ENCODE results near the gene PCDHGC4. TPM values are rescaled to one million over a fixed set of nuclear protein-coding genes. Genes with fewer than 3 reads are reported as not detected.

PCDHGC4 gene
- polyA plus RNA-seq, 12 donors: 0.93 to 2.7 (median 1.7) TPM; not detected in 2

DNA sequence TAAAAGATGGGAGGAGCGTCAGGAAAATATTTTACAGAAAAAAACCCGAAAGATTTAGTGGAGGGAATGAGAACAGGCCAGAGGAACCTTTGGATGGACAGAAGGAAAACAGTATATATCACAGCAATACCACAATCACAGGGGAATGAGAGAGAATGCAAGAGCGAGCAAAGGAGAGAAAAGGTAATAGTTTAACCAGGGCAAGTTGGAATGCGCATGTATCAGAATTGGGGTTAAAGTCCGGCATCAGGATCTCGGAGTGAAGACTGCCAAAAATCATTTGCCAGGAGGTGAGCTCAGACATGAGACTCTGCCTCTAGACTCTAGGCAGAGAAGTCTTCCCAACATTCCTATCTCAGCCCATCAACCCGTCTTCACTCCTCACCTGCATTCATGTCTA, 40.8 kb downstream of the PCDHGC4 start:
- peak; percentile 40 for DNase-seq

DNA sequence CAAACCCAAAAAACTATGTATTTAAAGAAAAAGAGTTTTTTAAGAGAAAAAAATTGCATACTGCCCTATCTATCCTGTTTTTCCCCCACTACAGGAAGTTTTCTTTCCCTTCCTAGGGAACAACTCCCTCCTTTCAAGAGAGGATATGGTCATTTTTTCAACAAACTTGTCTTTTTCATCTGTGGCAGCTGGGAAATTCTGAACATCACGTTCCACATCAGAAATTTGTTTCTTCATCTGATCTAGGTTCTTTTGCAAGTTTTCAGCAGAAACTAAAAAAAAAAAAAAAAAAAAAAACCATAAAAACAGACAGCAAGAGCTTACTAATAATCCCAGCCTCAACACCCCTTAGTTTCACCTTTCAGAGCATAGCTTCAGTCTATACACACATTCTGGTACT, 42.6 kb downstream of the PCDHGC4 start:
- no peak for DNase-seq

DNA sequence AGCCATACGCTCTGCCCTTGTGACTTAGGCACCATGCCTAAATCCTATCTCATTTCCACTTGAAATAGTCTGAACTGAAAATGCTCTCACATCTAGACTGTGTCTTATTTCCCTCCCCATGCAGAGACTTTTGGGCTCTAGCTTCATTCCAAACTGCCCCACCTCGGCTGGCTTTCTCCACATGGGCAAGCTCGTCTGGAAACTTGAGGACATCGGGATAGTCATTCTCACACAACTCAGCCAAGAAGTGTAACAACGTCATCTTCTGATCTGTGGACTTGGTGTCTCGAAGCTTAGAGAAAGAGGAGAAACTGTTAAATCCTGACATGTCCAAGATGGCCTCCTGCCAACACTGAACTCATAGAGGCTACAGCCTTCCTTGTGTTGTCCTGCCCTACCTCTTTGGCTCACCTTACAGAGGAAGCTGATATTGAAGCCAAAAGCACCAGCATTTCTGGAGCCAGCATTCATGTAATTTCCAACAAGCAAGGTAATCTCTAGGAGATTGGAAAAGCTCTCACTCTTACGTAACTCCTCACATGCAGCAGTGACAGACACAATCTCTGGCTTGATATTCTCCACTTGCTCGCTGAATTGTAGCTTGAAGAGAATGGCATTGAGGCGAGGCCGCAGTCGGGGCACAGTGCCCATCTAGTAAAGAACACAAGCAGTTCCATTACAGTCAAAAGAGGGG, 43.6 kb downstream of the PCDHGC4 start:
- peak; percentile 88 for DNase-seq

DNA sequence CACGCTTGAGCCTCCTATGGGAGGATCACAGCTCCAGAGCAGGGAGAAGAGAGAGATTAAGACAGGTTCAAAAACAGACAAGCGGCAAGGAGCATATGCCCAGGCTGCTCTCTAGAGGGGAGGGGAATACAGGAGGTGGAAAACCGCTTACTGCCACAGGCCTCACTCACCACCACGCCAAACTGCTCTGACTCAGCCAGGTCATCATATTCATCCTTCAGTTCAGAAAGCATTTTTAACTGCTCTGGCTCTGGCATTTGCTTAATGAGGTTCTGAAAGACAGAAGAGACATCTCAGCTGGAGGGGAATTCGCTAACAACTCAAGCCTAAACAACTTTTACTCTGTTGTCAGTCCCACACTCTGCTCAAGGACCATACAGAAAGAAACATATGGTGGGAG, 44.2 kb downstream of the PCDHGC4 start:
- peak; percentile 49 for DNase-seq

DNA sequence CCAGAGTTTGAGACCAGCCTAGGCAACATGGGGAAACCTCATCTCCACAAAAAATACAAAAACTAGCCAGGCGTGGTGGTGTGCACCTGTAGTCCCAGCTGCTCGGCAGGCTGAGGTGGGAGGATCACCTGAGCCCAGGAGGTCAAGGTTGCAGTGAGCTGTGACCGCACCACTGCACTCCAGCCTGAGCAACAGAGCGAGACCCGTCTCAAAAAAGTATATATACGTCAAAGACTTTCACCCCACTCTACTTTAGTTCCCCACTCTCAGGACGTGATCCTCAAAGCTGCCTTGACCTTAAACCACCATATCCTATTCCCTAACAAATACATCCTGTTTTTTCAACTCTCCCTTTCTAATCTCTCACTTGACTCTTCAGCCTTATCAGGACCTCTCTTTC, 45.0 kb downstream of the PCDHGC4 start:
- no peak for DNase-seq

DNA sequence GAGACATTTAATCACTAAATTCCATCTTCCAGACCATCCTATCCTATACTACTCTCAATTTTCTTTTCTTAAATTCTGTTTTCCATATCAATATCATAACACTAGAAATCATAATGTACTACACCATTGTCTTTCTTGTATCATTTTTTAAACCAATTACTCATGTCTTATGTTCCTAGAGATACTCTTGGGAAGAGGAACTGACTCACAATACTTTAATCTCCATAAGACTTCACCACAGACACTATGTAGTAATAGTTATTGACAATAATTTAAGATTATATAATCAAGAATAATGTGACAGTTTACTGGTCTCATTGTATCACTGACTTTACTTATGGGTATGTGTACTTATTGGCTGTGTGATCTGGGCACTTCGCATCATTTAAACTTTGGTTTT, 47.9 kb downstream of the PCDHGC4 start:
- DNase-seq: no peak

DNA sequence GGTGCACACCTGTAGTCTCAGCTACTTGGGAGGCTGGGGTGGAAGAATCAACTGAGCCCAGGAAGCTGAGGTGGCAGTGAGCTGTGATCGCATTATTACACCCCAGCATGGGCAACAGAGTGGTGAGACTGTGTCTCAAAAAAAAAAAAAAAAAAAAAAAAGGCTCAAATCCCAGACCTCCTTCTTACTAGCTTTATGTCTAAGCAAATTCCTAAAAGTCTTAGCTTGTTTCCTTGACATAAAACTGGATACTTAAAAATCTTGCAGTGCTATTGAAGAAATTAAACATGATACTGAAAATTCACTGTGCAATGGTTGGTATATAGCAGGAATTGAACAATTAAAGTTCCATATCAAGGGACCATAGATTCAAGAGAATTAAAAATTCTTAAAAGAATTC, 49.1 kb downstream of the PCDHGC4 start:
- DNase-seq: no peak

DNA sequence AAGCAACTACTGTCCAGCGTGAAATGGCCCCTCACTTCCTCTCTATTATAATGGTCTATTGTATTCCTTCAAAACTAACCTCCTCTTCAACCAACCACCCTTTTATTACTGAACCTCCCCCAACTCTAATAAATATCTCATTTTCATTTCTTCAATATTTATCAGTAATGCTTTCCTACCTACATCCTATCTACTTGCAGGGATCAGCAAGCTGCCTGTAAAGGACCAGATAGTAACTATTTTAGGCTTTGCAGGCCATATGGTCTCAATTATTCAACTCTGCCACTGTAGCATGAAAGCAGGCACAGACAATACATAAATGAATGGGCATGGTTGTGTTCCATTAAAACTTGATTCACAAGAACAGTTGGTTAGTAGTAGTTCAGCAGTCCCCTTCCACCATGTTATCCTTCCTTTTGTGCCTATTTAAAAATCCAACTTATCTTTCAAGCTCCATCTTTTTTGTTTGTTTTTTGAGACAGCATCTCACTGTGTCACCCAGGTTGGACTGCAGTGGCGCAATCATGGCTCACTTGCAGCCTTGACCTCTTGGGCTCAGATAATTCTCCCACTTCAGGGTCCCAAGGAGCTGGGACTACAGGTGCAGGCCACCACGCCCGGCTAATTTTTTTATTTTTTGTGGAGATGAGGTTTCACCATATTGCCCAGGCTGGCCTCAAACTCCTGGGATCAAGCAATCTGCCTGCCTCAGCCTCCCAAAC, 49.8 kb downstream of the PCDHGC4 start:
- no peak for DNase-seq

Other genes starting within 250 kb of the PCDHGC4 start
- gene PCDHB15, start 239.6 kb upstream of the PCDHGC4 start, polyA plus RNA-seq (ENCODE audit: insufficient read length in 12 of 12): 10 to 100 TPM in 1 of 12 donors, 1 to 10 TPM in 10, not detected in 1; 5.8 to 12.3 (median 6.8) TPM
- gene SLC25A2, start 181.0 kb upstream of the PCDHGC4 start, polyA plus RNA-seq (ENCODE audit: insufficient read length in 12 of 12): not detected
- 100 to 1,000 TPM in 2 of 12 donors, 10 to 100 TPM in 9, not detected in 1; 77.9 to 106 (median 91.7) TPM for gene TAF7, start 164.2 kb upstream of the PCDHGC4 start, polyA plus RNA-seq (ENCODE audit: insufficient read length in 12 of 12)
- gene PCDHGA1, start 154.5 kb upstream of the PCDHGC4 start, polyA plus RNA-seq (ENCODE audit: insufficient read length in 12 of 12): under 1 TPM in 10 of 12 donors, not detected in 2; 0.44 to 0.86 (median 0.56) TPM
- 1 to 10 TPM in 11 of 12 donors, not detected in 1; 1.6 to 5.9 (median 2.5) TPM for gene PCDHGA2, start 146.3 kb upstream of the PCDHGC4 start, polyA plus RNA-seq (ENCODE audit: insufficient read length in 12 of 12)
- gene PCDHGA3, start 141.2 kb upstream of the PCDHGC4 start, polyA plus RNA-seq (ENCODE audit: insufficient read length in 12 of 12): 1 to 10 TPM in 10 of 12 donors, not detected in 2; 1.2 to 1.8 (median 1.4) TPM
- 1 to 10 TPM in 1 of 12 donors, under 1 TPM in 9, not detected in 2; 0.32 to 1.0 (median 0.65) TPM for gene PCDHGB1, start 134.9 kb upstream of the PCDHGC4 start, polyA plus RNA-seq (ENCODE audit: insufficient read length in 12 of 12)
- gene PCDHGA4, start 130.0 kb upstream of the PCDHGC4 start, polyA plus RNA-seq (ENCODE audit: insufficient read length in 12 of 12): 1 to 10 TPM in 9 of 12 donors, under 1 TPM in 1, not detected in 2; 0.93 to 1.9 (median 1.5) TPM
- gene PCDHGB2, start 125.0 kb upstream of the PCDHGC4 start, polyA plus RNA-seq (ENCODE audit: insufficient read length in 12 of 12): 1 to 10 TPM in 10 of 12 donors, not detected in 2; 1.8 to 3.0 (median 2.1) TPM
- 1 to 10 TPM in 10 of 12 donors, not detected in 2; 2.1 to 3.4 (median 2.7) TPM for gene PCDHGA5, start 120.9 kb upstream of the PCDHGC4 start, polyA plus RNA-seq (ENCODE audit: insufficient read length in 12 of 12)
- 1 to 10 TPM in 8 of 12 donors, under 1 TPM in 2, not detected in 2; 0.94 to 2.0 (median 1.3) TPM for gene PCDHGB3, start 114.8 kb upstream of the PCDHGC4 start, polyA plus RNA-seq (ENCODE audit: insufficient read length in 12 of 12)
- gene PCDHGA6, start 111.1 kb upstream of the PCDHGC4 start, polyA plus RNA-seq (ENCODE audit: insufficient read length in 12 of 12): 1 to 10 TPM in 10 of 12 donors, not detected in 2; 2.5 to 5.4 (median 3.5) TPM
- 1 to 10 TPM in 10 of 12 donors, not detected in 2; 1.1 to 2.0 (median 1.6) TPM for gene PCDHGA7, start 102.3 kb upstream of the PCDHGC4 start, polyA plus RNA-seq (ENCODE audit: insufficient read length in 12 of 12)
- 1 to 10 TPM in 11 of 12 donors, not detected in 1; 1.9 to 3.5 (median 2.3) TPM for gene PCDHGB4, start 97.3 kb upstream of the PCDHGC4 start, polyA plus RNA-seq (ENCODE audit: insufficient read length in 12 of 12)
- gene PCDHGA8, start 92.4 kb upstream of the PCDHGC4 start, polyA plus RNA-seq (ENCODE audit: insufficient read length in 12 of 12): 1 to 10 TPM in 1 of 12 donors, under 1 TPM in 9, not detected in 2; 0.34 to 1.1 (median 0.66) TPM
- 1 to 10 TPM in 11 of 12 donors, not detected in 1; 2.7 to 7.7 (median 4.0) TPM for gene PCDHGB5, start 87.1 kb upstream of the PCDHGC4 start, polyA plus RNA-seq (ENCODE audit: insufficient read length in 12 of 12)
- gene PCDHGA9, start 82.3 kb upstream of the PCDHGC4 start, polyA plus RNA-seq (ENCODE audit: insufficient read length in 12 of 12): 1 to 10 TPM in 11 of 12 donors, not detected in 1; 2.8 to 5.2 (median 4.2) TPM
- gene PCDHGB6, start 77.0 kb upstream of the PCDHGC4 start, polyA plus RNA-seq (ENCODE audit: insufficient read length in 12 of 12): 1 to 10 TPM in 11 of 12 donors, not detected in 1; 2.8 to 7.7 (median 4.3) TPM
- gene PCDHGA10, start 72.0 kb upstream of the PCDHGC4 start, polyA plus RNA-seq (ENCODE audit: insufficient read length in 12 of 12): 1 to 10 TPM in 11 of 12 donors, not detected in 1; 1.3 to 3.4 (median 1.8) TPM
- 10 to 100 TPM in 3 of 12 donors, 1 to 10 TPM in 8, not detected in 1; 6.5 to 14.7 (median 8.6) TPM for gene PCDHGB7, start 67.4 kb upstream of the PCDHGC4 start, polyA plus RNA-seq (ENCODE audit: insufficient read length in 12 of 12)
- gene PCDHGA11, start 64.0 kb upstream of the PCDHGC4 start, polyA plus RNA-seq (ENCODE audit: insufficient read length in 12 of 12): 1 to 10 TPM in 10 of 12 donors, not detected in 2; 2.6 to 5.1 (median 3.4) TPM
- gene PCDHGA12, start 54.5 kb upstream of the PCDHGC4 start, polyA plus RNA-seq (ENCODE audit: insufficient read length in 12 of 12): 1 to 10 TPM in 10 of 12 donors, not detected in 2; 1.2 to 4.6 (median 2.1) TPM
- gene PCDHGC3, start 9.1 kb upstream of the PCDHGC4 start, polyA plus RNA-seq (ENCODE audit: insufficient read length in 12 of 12): 100 to 1,000 TPM in 7 of 12 donors, 10 to 100 TPM in 4, not detected in 1; 86.1 to 193 (median 119) TPM
- 1 to 10 TPM in 2 of 12 donors, under 1 TPM in 8, not detected in 2; 0.19 to 1.3 (median 0.71) TPM for gene PCDHGC5, start 4.1 kb downstream of the PCDHGC4 start, polyA plus RNA-seq (ENCODE audit: insufficient read length in 12 of 12)
- 10 to 100 TPM in 11 of 12 donors, not detected in 1; 19.9 to 47.9 (median 22.4) TPM for gene DIAPH1, start 134.0 kb downstream of the PCDHGC4 start, polyA plus RNA-seq (ENCODE audit: insufficient read length in 12 of 12)
- gene HDAC3, start 151.8 kb downstream of the PCDHGC4 start, polyA plus RNA-seq (ENCODE audit: insufficient read length in 12 of 12): 10 to 100 TPM in 11 of 12 donors, not detected in 1; 36.9 to 87.4 (median 51.4) TPM
- under 1 TPM in 10 of 12 donors, not detected in 2; 0.10 to 0.84 (median 0.29) TPM for gene RELL2, start 152.0 kb downstream of the PCDHGC4 start, polyA plus RNA-seq (ENCODE audit: insufficient read length in 12 of 12)
- gene FCHSD1, start 166.4 kb downstream of the PCDHGC4 start, polyA plus RNA-seq (ENCODE audit: insufficient read length in 12 of 12): 10 to 100 TPM in 3 of 12 donors, 1 to 10 TPM in 8, not detected in 1; 4.3 to 32.7 (median 7.8) TPM
- gene ARAP3, start 197.2 kb downstream of the PCDHGC4 start, polyA plus RNA-seq (ENCODE audit: insufficient read length in 12 of 12): 10 to 100 TPM in 11 of 12 donors, not detected in 1; 10.8 to 22.0 (median 13.4) TPM